SU-DHL-6 (cell line): ENCODE measurements around the gene GRK2.

Source experiments
- H2AFZ ChIP-seq: fragments of 200-600 bp; sonication (generic); 2 replicates; pipeline ENCODE4 v1.6.1; 2014; ENCODE audit warnings: low read depth, mild to moderate bottlenecking, moderate library complexity, mixed read lengths, antibody characterized with exemption, low read length; ENCODE audit not compliant: severe bottlenecking
- H3F3A ChIP-seq: fragments of 200-600 bp; shearing (Covaris generic); 2 replicates; pipeline ENCODE4 v1.6.0; 2016; ENCODE audit warnings: antibody characterized with exemption, mild to moderate bottlenecking; ENCODE audit not compliant: insufficient read depth
- H3K27ac ChIP-seq: fragments of 200-600 bp; sonication (generic); 2 replicates; pipeline ENCODE4 v1.5.1; 2016; ENCODE audit warnings: low read depth, mild to moderate bottlenecking, low read length, moderate library complexity, mixed read lengths
- H3K27me3 ChIP-seq: fragments of 200-600 bp; sonication (generic), shearing (Covaris generic); 2 replicates; pipeline ENCODE4 v1.6.0; 2014; ENCODE audit warnings: mild to moderate bottlenecking, low read length
- H3K36me3 ChIP-seq: fragments of 200-600 bp; sonication (generic); 2 replicates; pipeline ENCODE4 v1.6.1; 2014; ENCODE audit warnings: mild to moderate bottlenecking, low read length, mixed read lengths
- H3K4me2 ChIP-seq: fragments of 300-600, 200-600 bp; shearing (Covaris generic), sonication (generic); 2 replicates; pipeline ENCODE4 v1.6.0; 2014; ENCODE audit warnings: low read length, low read depth, mild to moderate bottlenecking; ENCODE audit not compliant: poor library complexity, severe bottlenecking
- H3K4me3 ChIP-seq: fragments of 200-600 bp; sonication (generic); 2 replicates; pipeline ENCODE4 v1.5.1; 2014; ENCODE audit warnings: antibody characterized with exemption, low read length, mild to moderate bottlenecking, mixed read lengths; ENCODE audit not compliant: insufficient read depth, poor library complexity, severe bottlenecking
- H3K79me2 ChIP-seq: fragments of 200-600 bp; sonication (generic); 2 replicates; pipeline ENCODE4 v1.6.1; 2014; ENCODE audit warnings: mild to moderate bottlenecking, low read length, moderate library complexity; ENCODE audit not compliant: insufficient read depth
- H3K9ac ChIP-seq: fragments of 200-600 bp; sonication (generic); 2 replicates; pipeline ENCODE4 v1.7.0; 2014; ENCODE audit warnings: mild to moderate bottlenecking, low read length
- H3K9me2 ChIP-seq: fragments of 200-600 bp; sonication (generic); replicated peaks from 2 replicates; pipeline ENCODE4 v1.6.1; 2014; ENCODE audit warnings: low read length; ENCODE audit not compliant: insufficient read depth
- H3K9me3 ChIP-seq: fragments of 200-600 bp; sonication (generic); 2 replicates; pipeline ENCODE4 v1.6.1; 2014; ENCODE audit warnings: low read length, mixed read lengths; ENCODE audit not compliant: insufficient read depth
- H4K20me1 ChIP-seq: fragments of 200-600 bp; sonication (generic); 2 replicates; pipeline ENCODE4 v1.6.1; 2014; ENCODE audit warnings: low read depth, mild to moderate bottlenecking, antibody characterized with exemption, low read length, moderate library complexity, mixed read lengths
- CTCF ChIP-seq: fragments of 200-600 bp; sonication (generic); IDR thresholded peaks from one replicate; pipeline ENCODE4 v1.5.1; 2017; ENCODE audit warnings: antibody characterized with exemption, mild to moderate bottlenecking, low read length, moderate library complexity; ENCODE audit not compliant: insufficient read depth, poor library complexity, severe bottlenecking
- EZH2phosphoT487 ChIP-seq: fragments of 200-600 bp; sonication (generic), shearing (Covaris generic); conservative IDR thresholded peaks from 2 replicates; pipeline ENCODE4 v1.6.1; 2018; ENCODE audit warnings: mild to moderate bottlenecking, antibody characterized with exemption, low read length, moderate library complexity, mixed read lengths

GRK2 gene

GRCh38 chr11:67275606-67276409 is 9.5 kb downstream of the GRK2 start:
- Histone ChIP-seq H3K79me2 (peaks cover 83% of the 10 kb centered on the region), H4K20me1 (no peaks in the 10 kb centered on the region), H3F3A (peaks cover 19% of the 10 kb centered on the region), H3K4me3 (no peak overlapping the region), H3K9ac (0 out of 2 replicates have a peak overlapping the region, but pooled peaks have one; percentile 0), H3K4me2 (peak overlapping the region; percentile 73), H2AFZ (no peak overlapping the region), H3K27ac (peak overlapping the region; percentile 97), H3K9me2 (no peaks in the 10 kb centered on the region), H3K36me3 (peaks cover 3% of the 10 kb centered on the region; the same call in 1 of the 2 replicates), H3K9me3 (no peaks in the 10 kb centered on the region), H3K27me3 (no peaks in the 10 kb centered on the region)
- no peak for TF ChIP-seq CTCF
- TF ChIP-seq EZH2phosphoT487: no peak

- no peak overlapping the region for H2AFZ ChIP-seq
- H3K9ac ChIP-seq: peak overlapping the region; percentile 73
- peaks cover 73% of the 10 kb centered on the region for H3K79me2 ChIP-seq
- H4K20me1 ChIP-seq: no peaks in the 10 kb centered on the region
- TF ChIP-seq EZH2phosphoT487: no peak
- peak; percentile 20 for TF ChIP-seq CTCF
- no peaks in the 10 kb centered on the region for H3K9me2 ChIP-seq
- peak overlapping the region; percentile 28 for H3K4me3 ChIP-seq
- no peaks in the 10 kb centered on the region for H3K27me3 ChIP-seq
- H3K9me3 ChIP-seq: no peaks in the 10 kb centered on the region
- peak overlapping the region; percentile 73 for H3K4me2 ChIP-seq
- H3F3A ChIP-seq: peaks cover 18% of the 10 kb centered on the region
- peaks cover 3% of the 10 kb centered on the region; the same call in 1 of the 2 replicates for H3K36me3 ChIP-seq
- peak overlapping the region; percentile 97 for H3K27ac ChIP-seq
Measured at GRCh38 chr11:67276781-67277230, 10.5 kb downstream of the GRK2 start.

GRCh38 chr11:67277231-67277961 is 11.1 kb downstream of the GRK2 start:
- Histone ChIP-seq H3K36me3 (peaks cover 3% of the 10 kb centered on the region; the same call in 1 of the 2 replicates), H3K79me2 (peaks cover 67% of the 10 kb centered on the region), H4K20me1 (no peaks in the 10 kb centered on the region), H3K27me3 (no peaks in the 10 kb centered on the region), H3F3A (peaks cover 18% of the 10 kb centered on the region), H3K9me3 (no peaks in the 10 kb centered on the region), H2AFZ (no peak overlapping the region), H3K4me3 (peak overlapping the region; percentile 28), H3K9ac (peak overlapping the region; percentile 73), H3K27ac (peak overlapping the region; percentile 97), H3K4me2 (peak overlapping the region; percentile 73), H3K9me2 (no peaks in the 10 kb centered on the region)
- TF ChIP-seq CTCF (no peak), EZH2phosphoT487 (no peak)
